Nephron progenitor cell (in vitro differentiated cells): ENCODE measurements around the gene SDHA.

Experiments
- DNase-seq: peaks from one replicate; pipeline ENCODE4 v3.0.0; 2021
- H3K27ac Mint-ChIP-seq: 2 replicates; pipeline ENCODE4 v1.8.0; 2021; ENCODE audit warnings: mild to moderate bottlenecking, moderate library complexity, mixed read lengths
- H3K27me3 Mint-ChIP-seq: 2 replicates; pipeline ENCODE4 v1.8.0; 2021; ENCODE audit warnings: mild to moderate bottlenecking, low read depth, mixed read lengths; ENCODE audit not compliant: poor library complexity
- H3K36me3 Mint-ChIP-seq: 2 replicates; pipeline ENCODE4 v1.8.0; 2021; ENCODE audit warnings: low read depth, mixed read lengths
- H3K4me1 Mint-ChIP-seq: 2 replicates; pipeline ENCODE4 v1.8.0; 2021; ENCODE audit warnings: mixed read lengths
- H3K4me3 Mint-ChIP-seq: 2 replicates; pipeline ENCODE4 v1.8.0; 2021; ENCODE audit warnings: mild to moderate bottlenecking, moderate library complexity, mixed read lengths
- H3K9me3 Mint-ChIP-seq: 2 replicates; pipeline ENCODE4 v1.8.0; 2021; ENCODE audit warnings: mild to moderate bottlenecking, moderate library complexity, mixed read lengths
- CTCF ChIP-seq: fragments of 200-600 bp; sonication (generic); IDR thresholded peaks from 2 replicates; pipeline ENCODE4 v1.5.0; 2021; ENCODE audit warnings: antibody characterized with exemption

Gene SDHA

GRCh38 chr5:172421-172820, 45.7 kb upstream of the SDHA start:
- peaks cover 7% of the 10 kb centered on the region for H3K27me3 Mint-ChIP-seq
- peaks cover 74% of the 10 kb centered on the region for H3K4me1 Mint-ChIP-seq
- H3K27ac Mint-ChIP-seq = no peak overlapping the region
- no peak for TF ChIP-seq CTCF
- no peaks in the 10 kb centered on the region for H3K9me3 Mint-ChIP-seq
- no peaks in the 10 kb centered on the region for H3K36me3 Mint-ChIP-seq
- H3K4me3 Mint-ChIP-seq = no peak overlapping the region
- DNase-seq = no peak

GRCh38 chr5:172841-173251, 45.3 kb upstream of the SDHA start:
- Mint-ChIP-seq H3K36me3 (no peaks in the 10 kb centered on the region), H3K27ac (no peak overlapping the region), H3K27me3 (peaks cover 7% of the 10 kb centered on the region), H3K9me3 (no peaks in the 10 kb centered on the region), H3K4me3 (no peak overlapping the region), H3K4me1 (peaks cover 74% of the 10 kb centered on the region)
- TF ChIP-seq CTCF = no peak
- DNase-seq = no peak

- TF ChIP-seq CTCF = no peak
- peak overlapping the region; percentile 17 for H3K27ac Mint-ChIP-seq
- peaks cover 70% of the 10 kb centered on the region for H3K4me1 Mint-ChIP-seq
- H3K4me3 Mint-ChIP-seq = peak overlapping the region; percentile 37
- no peaks in the 10 kb centered on the region for H3K9me3 Mint-ChIP-seq
- peaks cover 7% of the 10 kb centered on the region for H3K27me3 Mint-ChIP-seq
- no peak for DNase-seq
- H3K36me3 Mint-ChIP-seq = no peaks in the 10 kb centered on the region
Observed at GRCh38 chr5:173392-174290, 44.5 kb upstream of the SDHA start.

GRCh38 chr5:174291-174600, 43.9 kb upstream of the SDHA start:
- Mint-ChIP-seq H3K9me3 (no peaks in the 10 kb centered on the region), H3K4me1 (peaks cover 68% of the 10 kb centered on the region), H3K27ac (no peak overlapping the region)

GRCh38 chr5:174876-175465, 43.1 kb upstream of the SDHA start:
- DNase-seq = no peak
- no peak for TF ChIP-seq CTCF
- peak overlapping the region; percentile 61 for H3K27ac Mint-ChIP-seq
- H3K27me3 Mint-ChIP-seq = peaks cover 7% of the 10 kb centered on the region
- H3K4me1 Mint-ChIP-seq = peaks cover 70% of the 10 kb centered on the region
- H3K9me3 Mint-ChIP-seq = no peaks in the 10 kb centered on the region
- H3K4me3 Mint-ChIP-seq = no peak overlapping the region
- peaks cover 5% of the 10 kb centered on the region for H3K36me3 Mint-ChIP-seq

More at GRCh38 chr5:174291-174600, 43.9 kb upstream of the SDHA start:
- Mint-ChIP-seq H3K36me3 (no peaks in the 10 kb centered on the region), H3K4me3 (no peak overlapping the region), H3K27me3 (peaks cover 7% of the 10 kb centered on the region)
- DNase-seq = no peak
- no peak for TF ChIP-seq CTCF
